A549 (cell line): ENCODE measurements around the gene FOLR2. TPM values are rescaled to one million over a fixed set of nuclear protein-coding genes. Genes with fewer than 3 reads are reported as not detected.

Experiments used
- ATAC-seq, 2 experiments: fragments of 200-7000 bp in 1 of 2; fragments of >200 bp in 1 of 2; cut with Nextera tagmentation in 1 of 2; cut with Tn5 transposase in 1 of 2; 3 replicates each; pipeline versions ENCODE4 v1.8.0 to v1.9.1; 2018 to 2020; ENCODE audit warnings: mild to moderate bottlenecking in 1 of 2, moderate library complexity in 1 of 2
- CTCF ChIA-PET: fragments of 300-600 bp; sonication (Branson Sonifier 250); formaldehyde crosslinking; extraction: SDS; loops from one replicate; lab custom pipeline; 2021; ENCODE audit warnings: antibody characterized with exemption, inconsistent platforms; lab: Yijun Ruan, JAX
- POLR2A ChIA-PET: fragments of 350-600 bp; formaldehyde crosslinking; extraction: SDS; loops from one replicate; lab custom pipeline; 2021; ENCODE audit warnings: antibody characterized with exemption, inconsistent platforms; lab: Yijun Ruan, JAX
- DNase-seq, 2 experiments: peaks; one replicate each; pipeline versions ENCODE4 v3.0.0 to v3.0.0-alpha.2; 2011 to 2016; ENCODE audit warnings: low read depth in 1 of 2, low spot score in 1 of 2
- FAIRE-seq: peaks from 2 replicates; lab custom pipeline; 2011; peaks lifted over from hg19 to GRCh38; lab: Jason Lieb, UNC
- H3K27ac ChIP-seq, 2 experiments: fragments of >200 bp; sonication (Bioruptor Twin); formaldehyde crosslinking; 3 replicates each; pipeline ENCODE4 v1.5.1; 2016 to 2017
- H3K4me1 ChIP-seq: fragments of >200 bp; sonication (Bioruptor Twin); formaldehyde crosslinking; 3 replicates; pipeline ENCODE4 v1.6.1; 2016
- H3K4me2 ChIP-seq: fragments of >200 bp; sonication (Bioruptor Twin); formaldehyde crosslinking; 3 replicates; pipeline ENCODE4 v1.6.1; 2016
- H3K4me3 ChIP-seq: fragments of >200 bp; sonication (Bioruptor Twin); formaldehyde crosslinking; 3 replicates; pipeline ENCODE4 v1.5.1; 2016
- H3K9me3 ChIP-seq: fragments of >200 bp; sonication (Bioruptor Twin); formaldehyde crosslinking; 3 replicates; pipeline ENCODE4 v1.6.1; 2016
- CEBPB ChIP-seq, 2 experiments: fragments of >200 bp in 1 of 2; sonication (Bioruptor Twin) in 1 of 2; formaldehyde crosslinking in 1 of 2; IDR thresholded peaks; 2 replicates each; pipeline ENCODE4 v1.6.1; 2012 to 2016
- EHF ChIP-seq: fragments of 250-450 bp; sonication (Bioruptor Pico); IDR thresholded peaks from 2 replicates; pipeline ENCODE4 v1.5.0; 2020; ENCODE audit warnings: mild to moderate bottlenecking
- EHMT2 ChIP-seq: fragments of 200-600 bp; sonication (generic); IDR thresholded peaks from 2 replicates; pipeline ENCODE4 v1.6.1; 2016; ENCODE audit warnings: antibody characterized with exemption, low read depth, mild to moderate bottlenecking, moderate library complexity
- FOSB ChIP-seq: fragments of 250-450 bp; sonication (Bioruptor Pico); IDR thresholded peaks from 2 replicates; pipeline ENCODE4 v1.5.0; 2020; ENCODE audit warnings: mild to moderate bottlenecking, moderate library complexity
- FOSL2 ChIP-seq, 2 experiments: fragments of 450-650 bp in 1 of 2; fragments of >200 bp in 1 of 2; sonication (Bioruptor Twin) in 1 of 2; formaldehyde crosslinking; IDR thresholded peaks; 2 replicates each; pipeline versions ENCODE4 v1.5.0 to v1.6.1; 2016 to 2020; ENCODE audit warnings: mild to moderate bottlenecking in 1 of 2, moderate library complexity in 1 of 2
- FOXS1 ChIP-seq: fragments of 250-450 bp; sonication (Bioruptor Pico); IDR thresholded peaks from 2 replicates; pipeline ENCODE4 v1.5.0; 2020; ENCODE audit warnings: mild to moderate bottlenecking, moderate library complexity
- GATA3 ChIP-seq: IDR thresholded peaks from 2 replicates; pipeline ENCODE4 v1.6.1; 2012; ENCODE audit warnings: borderline replicate concordance
- HDAC2 ChIP-seq: fragments of 200-600 bp; sonication (generic); IDR thresholded peaks from 2 replicates; pipeline ENCODE4 v1.6.1; 2016
- HOXA7 ChIP-seq: fragments of 250-450 bp; sonication (Bioruptor Pico); IDR thresholded peaks from 2 replicates; pipeline ENCODE4 v1.5.0; 2020; ENCODE audit warnings: mild to moderate bottlenecking, moderate library complexity
- HOXB13 ChIP-seq: fragments of 250-450 bp; sonication (Bioruptor Pico); IDR thresholded peaks from 2 replicates; pipeline ENCODE4 v1.5.0; 2020; ENCODE audit warnings: low read depth, mild to moderate bottlenecking, moderate library complexity
- HOXB5 ChIP-seq: fragments of 250-450 bp; sonication (Bioruptor Pico); IDR thresholded peaks from 2 replicates; pipeline ENCODE4 v1.5.0; 2020; ENCODE audit warnings: mild to moderate bottlenecking, moderate library complexity
- KDM1A ChIP-seq: fragments of 200-600 bp; sonication (generic); IDR thresholded peaks from 2 replicates; pipeline ENCODE4 v1.6.1; 2016; ENCODE audit warnings: low read depth, mild to moderate bottlenecking
- MAFK ChIP-seq: fragments of 450-650 bp; IDR thresholded peaks from 2 replicates; pipeline ENCODE4 v1.6.1; 2014; ENCODE audit not compliant: partially characterized antibody
- MYC ChIP-seq: IDR thresholded peaks from 2 replicates; pipeline ENCODE4 v1.6.1; 2012; ENCODE audit warnings: mild to moderate bottlenecking, inconsistent platforms, low read length, improper control_type of control experiment, borderline replicate concordance
- NPAS2 ChIP-seq: fragments of 250-450 bp; sonication (Bioruptor Pico); IDR thresholded peaks from 2 replicates; pipeline ENCODE4 v1.8.0; 2022; ENCODE audit warnings: mild to moderate bottlenecking, moderate library complexity, borderline replicate concordance
- PBX3 ChIP-seq: IDR thresholded peaks from 2 replicates; pipeline ENCODE4 v1.6.1; 2012
- PHF8 ChIP-seq: fragments of 200-600 bp; sonication (generic); IDR thresholded peaks from 2 replicates; pipeline ENCODE4 v1.6.1; 2016; ENCODE audit warnings: low read depth, mild to moderate bottlenecking, antibody characterized with exemption, moderate library complexity, borderline replicate concordance
- POLR2A ChIP-seq: IDR thresholded peaks from 2 replicates; pipeline ENCODE4 v1.6.1; 2012; ENCODE audit warnings: mild to moderate bottlenecking, low read length
- POLR2AphosphoS2 ChIP-seq: conservative IDR thresholded peaks from 2 replicates; pipeline ENCODE4 v1.6.1; 2012; ENCODE audit warnings: low read length, improper control_type of control experiment, inconsistent platforms
- RCOR1 ChIP-seq: fragments of 150-350 bp; IDR thresholded peaks from 2 replicates; pipeline ENCODE4 v1.6.1; 2014; ENCODE audit warnings: antibody characterized with exemption, low read length, low read depth
- RFX5 ChIP-seq: fragments of 450-650 bp; IDR thresholded peaks from 2 replicates; pipeline ENCODE4 v1.7.1; 2014; ENCODE audit warnings: antibody characterized with exemption, mild to moderate bottlenecking, moderate library complexity
- RNF2 ChIP-seq: fragments of 200-600 bp; sonication (generic); IDR thresholded peaks from 2 replicates; pipeline ENCODE4 v1.6.1; 2016; ENCODE audit warnings: low read depth, mild to moderate bottlenecking, antibody characterized with exemption, moderate library complexity, borderline replicate concordance
- SMC3 ChIP-seq: fragments of >200 bp; sonication (Bioruptor Twin); formaldehyde crosslinking; IDR thresholded peaks from 3 replicates; pipeline ENCODE4 v1.6.1; 2018; ENCODE audit warnings: inconsistent platforms
- SREBF2 ChIP-seq: fragments of 450-650 bp; IDR thresholded peaks from 2 replicates; pipeline ENCODE4 v1.6.1; 2014; ENCODE audit warnings: mild to moderate bottlenecking, moderate library complexity
- TFCP2L1 ChIP-seq: fragments of 250-450 bp; sonication (Bioruptor Pico); IDR thresholded peaks from 2 replicates; pipeline ENCODE4 v1.5.0; 2021; ENCODE audit warnings: mild to moderate bottlenecking
- ZFP36 ChIP-seq: fragments of 450-650 bp; IDR thresholded peaks from 2 replicates; pipeline ENCODE4 v1.6.1; 2014; ENCODE audit warnings: borderline replicate concordance; ENCODE audit not compliant: partially characterized antibody
- WGBS: methylation state at CpG from one replicate; pipeline ENCODE4 v1.1.6; 2017; ENCODE audit errors: missing lambda C conversion rate; 5-methylcytosine and 5-hydroxymethylcytosine counted together
- polyA plus RNA-seq, 4 experiments: library from polyadenylated mRNA; depleted of rRNA in 3 of 4; stranded (reverse); fragments of >200 nt; fragmentation: RNase III in 1 of 4; extraction: RNeasy Plus Mini Kit Qiagen cat#74134 plus additional on column Dnase treatment in 1 of 4; gene quantifications; 2 replicates in 3 of 4; 3 replicates in 1 of 4; pipeline ENCODE4 v1.2.3, GENCODE V29; 2011 to 2017
- TF ChIP-seq, protein P1 (sequence below): fragments of 200-600 bp; sonication (generic); IDR thresholded peaks from 2 replicates; pipeline ENCODE4 v1.6.1; 2016; ENCODE audit warnings: antibody characterized with exemption, mild to moderate bottlenecking, moderate library complexity

Gene FOLR2
- polyA plus RNA-seq, 2 of the 4 experiments (the other 2 are of a cell fraction): not detected

GRCh38 chr11:72239849-72240460 lies 23.4 kb downstream of the FOLR2 start:
- H3K4me3 ChIP-seq: no peak overlapping the region
- H3K27ac ChIP-seq: no peak overlapping the region
- H3K4me1 ChIP-seq: peaks cover 12% of the 10 kb centered on the region
- no peak for FAIRE-seq
- no peak overlapping the region for H3K4me2 ChIP-seq
- ChIA-PET CTCF (interaction anchor here (0.7 to 5.9 kb wide), 4 partner anchors 10 to 263 kb away, joined by 3 to 83 read pairs (median 4); partner anchors contain the start of gene INPPL1), POLR2A (no interaction called here)
- DNase-seq: no peak
- WGBS: 80% methylated on average over 45 of the region's 69 CpGs
- H3K9me3 ChIP-seq: 0 out of 3 replicates have a peak, but pooled peaks cover 3% of the 10 kb centered on the region
- TF ChIP-seq KDM1A (no peak), NPAS2 (CRISPR knock-in tag) (no peak), HDAC2 (no peak), RCOR1 (no peak), MYC (no peak), SREBF2 (no peak), MAFK (no peak), FOSL2 (IDR thresholded peaks at IDR 0.05) (no peak), FOSL2 (CRISPR knock-in tag; IDR thresholded peaks at IDR 0.05) (no peak), SMC3 (no peak), HOXA7 (CRISPR knock-in tag) (no peak), RNF2 (no peak), PHF8 (no peak), FOSB (CRISPR knock-in tag) (no peak), HOXB5 (CRISPR knock-in tag) (no peak), EHF (CRISPR knock-in tag) (no peak), POLR2AphosphoS2 (no peak), EHMT2 (no peak)
- peak in 1 of 2 experiments; percentile 8; a peak in 3 of 6 replicates for ATAC-seq

GRCh38 chr11:72240461-72241290 lies 24.1 kb downstream of the FOLR2 start:
- DNase-seq (no peak), ATAC-seq (peak in 1 of 2 experiments; percentile 15; a peak in 3 of 6 replicates), FAIRE-seq (no peak)
- ChIA-PET POLR2A (interaction anchor here (0.5 kb wide), 1 partner anchor 163 kb away, joined by 3 read pairs; no protein-coding TSS in a partner anchor), CTCF (interaction anchor here (0.7 to 1.5 kb wide), 5 partner anchors 9 to 264 kb away, joined by 3 to 4 read pairs (median 3); partner anchors contain the start of gene CLPB)
- TF ChIP-seq CEBPB (IDR thresholded peaks at IDR 0.05): no peak
- no peak for TF ChIP-seq FOXS1 (CRISPR knock-in tag)
- TF ChIP-seq RNF2: no peak
- no peak for TF ChIP-seq SREBF2
- TF ChIP-seq HDAC2: no peak
- no peak for TF ChIP-seq TFCP2L1 (CRISPR knock-in tag)
- no peak overlapping the region for H3K4me2 ChIP-seq
- H3K27ac ChIP-seq: no peak overlapping the region
- H3K4me3 ChIP-seq: no peak overlapping the region
- 90% methylated on average over 43 of the region's 44 CpGs for WGBS
- H3K4me1 ChIP-seq: peaks cover 12% of the 10 kb centered on the region
- 0 out of 3 replicates have a peak, but pooled peaks cover 3% of the 10 kb centered on the region for H3K9me3 ChIP-seq

DNA sequence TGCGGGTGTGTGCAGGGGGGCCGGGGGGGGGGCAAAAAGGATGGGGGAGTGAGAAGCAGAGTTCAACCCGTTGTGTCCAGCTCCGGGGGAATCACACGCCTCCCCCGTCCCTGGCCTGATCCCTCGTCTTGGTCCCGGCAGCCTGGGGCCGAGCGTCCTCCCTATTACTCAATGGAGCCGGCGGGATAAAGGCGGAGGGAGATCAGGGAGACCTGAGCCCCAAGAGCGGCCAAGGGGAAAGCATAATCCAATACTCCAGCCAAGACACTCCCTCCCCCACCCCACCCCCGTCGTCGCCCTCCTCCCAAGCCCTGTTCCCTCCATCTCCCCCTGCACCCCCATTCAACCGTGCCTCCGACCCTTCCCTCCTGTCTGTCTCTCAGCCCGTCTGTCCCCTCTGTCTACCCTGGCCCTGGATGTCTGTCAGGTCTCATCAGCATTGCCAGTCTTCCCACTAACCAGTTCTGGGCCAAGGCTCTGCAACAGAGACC lies 24.7 kb downstream of the FOLR2 start:
- FAIRE-seq (no peak), ATAC-seq (no peak; a peak in 1 of 6 replicates), DNase-seq (no peak)
- ChIA-PET CTCF (interaction anchor here (1.0 to 1.5 kb wide), 3 partner anchors 193 to 265 kb away, joined by 3 to 4 read pairs (median 4); partner anchors contain the start of gene CLPB), POLR2A (no interaction called here)
- WGBS: 90% methylated on average over 15 of the region's 20 CpGs
- H3K4me3 ChIP-seq: no peak overlapping the region
- H3K9me3 ChIP-seq: 0 out of 3 replicates have a peak, but pooled peaks cover 3% of the 10 kb centered on the region
- peaks cover 12% of the 10 kb centered on the region for H3K4me1 ChIP-seq
- H3K4me2 ChIP-seq: no peak overlapping the region
- H3K27ac ChIP-seq: no peak overlapping the region
- TF ChIP-seq POLR2A: no peak
- TF ChIP-seq RFX5: no peak
- TF ChIP-seq PBX3: no peak
- TF ChIP-seq, protein P1, sequence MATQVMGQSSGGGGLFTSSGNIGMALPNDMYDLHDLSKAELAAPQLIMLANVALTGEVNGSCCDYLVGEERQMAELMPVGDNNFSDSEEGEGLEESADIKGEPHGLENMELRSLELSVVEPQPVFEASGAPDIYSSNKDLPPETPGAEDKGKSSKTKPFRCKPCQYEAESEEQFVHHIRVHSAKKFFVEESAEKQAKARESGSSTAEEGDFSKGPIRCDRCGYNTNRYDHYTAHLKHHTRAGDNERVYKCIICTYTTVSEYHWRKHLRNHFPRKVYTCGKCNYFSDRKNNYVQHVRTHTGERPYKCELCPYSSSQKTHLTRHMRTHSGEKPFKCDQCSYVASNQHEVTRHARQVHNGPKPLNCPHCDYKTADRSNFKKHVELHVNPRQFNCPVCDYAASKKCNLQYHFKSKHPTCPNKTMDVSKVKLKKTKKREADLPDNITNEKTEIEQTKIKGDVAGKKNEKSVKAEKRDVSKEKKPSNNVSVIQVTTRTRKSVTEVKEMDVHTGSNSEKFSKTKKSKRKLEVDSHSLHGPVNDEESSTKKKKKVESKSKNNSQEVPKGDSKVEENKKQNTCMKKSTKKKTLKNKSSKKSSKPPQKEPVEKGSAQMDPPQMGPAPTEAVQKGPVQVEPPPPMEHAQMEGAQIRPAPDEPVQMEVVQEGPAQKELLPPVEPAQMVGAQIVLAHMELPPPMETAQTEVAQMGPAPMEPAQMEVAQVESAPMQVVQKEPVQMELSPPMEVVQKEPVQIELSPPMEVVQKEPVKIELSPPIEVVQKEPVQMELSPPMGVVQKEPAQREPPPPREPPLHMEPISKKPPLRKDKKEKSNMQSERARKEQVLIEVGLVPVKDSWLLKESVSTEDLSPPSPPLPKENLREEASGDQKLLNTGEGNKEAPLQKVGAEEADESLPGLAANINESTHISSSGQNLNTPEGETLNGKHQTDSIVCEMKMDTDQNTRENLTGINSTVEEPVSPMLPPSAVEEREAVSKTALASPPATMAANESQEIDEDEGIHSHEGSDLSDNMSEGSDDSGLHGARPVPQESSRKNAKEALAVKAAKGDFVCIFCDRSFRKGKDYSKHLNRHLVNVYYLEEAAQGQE: no peak
- TF ChIP-seq FOSB (CRISPR knock-in tag): no peak
- no peak for TF ChIP-seq PHF8
- no peak for TF ChIP-seq GATA3
- TF ChIP-seq HOXB13 (CRISPR knock-in tag): no peak
- no peak for TF ChIP-seq ZFP36
- TF ChIP-seq KDM1A: no peak
- TF ChIP-seq EHF (CRISPR knock-in tag): no peak
